HG02763 (cell line): ENCODE data around the gene SNORC.

ENCODE experiments used
- ATAC-seq: cut with Tn5 transposase; IDR thresholded peaks from one replicate; pipeline ENCODE4 v1.9.1; 2021; ENCODE audit warnings: mild to moderate bottlenecking, moderate library complexity; ENCODE audit not compliant: unreplicated experiment

Gene SNORC

GRCh38 chr2:232925153-232925820 is 55.2 kb downstream of the SNORC start:
- no peak for ATAC-seq

GRCh38 chr2:232925821-232926156 is 55.7 kb downstream of the SNORC start:
- ATAC-seq: no peak

- no peak for ATAC-seq
Observed at GRCh38 chr2:232926431-232926939, 56.4 kb downstream of the SNORC start.

GRCh38 chr2:232927032-232927792 is 57.1 kb downstream of the SNORC start:
- ATAC-seq: no peak

GRCh38 chr2:232927793-232928550 is 57.9 kb downstream of the SNORC start:
- ATAC-seq: no peak
